Stomach smooth muscle (tissue), 2 donors: Measurements from ENCODE around the gene AHCYL2.
"Not testable (repeated sequence)": the region's sequence is repeated elsewhere in the genome, so short reads cannot be mapped to it uniquely, and the experiment has no call there.

Experiments
- H3K27ac ChIP-seq: one replicate; pipeline ENCODE4 v1.7.0; 2013; ENCODE audit warnings: mild to moderate bottlenecking, low read length, inconsistent platforms
- H3K27me3 ChIP-seq, 2 donors: one replicate each; pipeline ENCODE4 v1.7.0; 2013; ENCODE audit warnings: low read length in 2 of 2; ENCODE audit not compliant: insufficient read depth in 2 of 2, control insufficient read depth in 1 of 2
- H3K36me3 ChIP-seq, 2 donors: one replicate each; pipeline ENCODE4 v1.7.0; 2013; ENCODE audit warnings: low read length in 2 of 2; ENCODE audit not compliant: control insufficient read depth in 2 of 2, insufficient read depth in 2 of 2
- H3K4me1 ChIP-seq: one replicate; pipeline ENCODE4 v1.7.0; 2013; ENCODE audit warnings: low read length; ENCODE audit not compliant: control insufficient read depth, insufficient read depth
- H3K4me3 ChIP-seq, 2 donors: one replicate each; pipeline ENCODE4 v1.7.0; 2013; ENCODE audit warnings: low read length in 2 of 2
- H3K9ac ChIP-seq, 2 donors: one replicate each; pipeline ENCODE4 v1.7.0; 2013; ENCODE audit warnings: low read length in 2 of 2, mild to moderate bottlenecking in 1 of 2
- H3K9me3 ChIP-seq, 2 donors: one replicate each; pipeline ENCODE4 v1.7.0; 2013; ENCODE audit warnings: low read length in 2 of 2; ENCODE audit not compliant: control insufficient read depth in 2 of 2
- donor health status: healthy.
- donor health status: Pancreatic carcinoma.

AHCYL2 gene

DNA sequence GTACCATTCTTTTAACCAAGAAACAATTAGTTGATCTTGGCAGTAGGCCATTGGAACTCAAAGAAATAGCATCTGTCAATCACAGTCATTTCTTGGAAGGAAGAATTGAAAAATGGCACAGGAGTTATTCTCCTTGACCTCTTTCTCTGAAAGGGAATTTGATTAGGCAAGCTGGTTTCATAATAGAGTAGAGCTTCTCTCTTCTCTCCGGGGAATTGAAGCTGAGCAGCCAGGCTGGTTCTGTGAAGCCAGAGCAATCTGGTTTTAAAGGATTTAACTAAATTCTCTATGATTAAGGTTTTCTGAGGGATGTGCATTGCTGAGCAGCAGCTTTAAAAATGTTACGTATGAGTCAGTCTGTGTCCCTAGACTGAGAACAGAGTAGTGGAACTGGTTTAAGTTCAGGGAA lies 70.2 kb downstream of the AHCYL2 start:
- no peaks in the 10 kb centered on the region for H3K36me3 ChIP-seq
- H3K4me3 ChIP-seq, result no peak overlapping the region
- H3K4me1 ChIP-seq, result no peaks in the 10 kb centered on the region
- no peak overlapping the region for H3K27ac ChIP-seq
- H3K9ac ChIP-seq, result no peak overlapping the region
- no peaks in the 10 kb centered on the region for H3K27me3 ChIP-seq
- H3K9me3 ChIP-seq, result no peaks in the 10 kb centered on the region

DNA sequence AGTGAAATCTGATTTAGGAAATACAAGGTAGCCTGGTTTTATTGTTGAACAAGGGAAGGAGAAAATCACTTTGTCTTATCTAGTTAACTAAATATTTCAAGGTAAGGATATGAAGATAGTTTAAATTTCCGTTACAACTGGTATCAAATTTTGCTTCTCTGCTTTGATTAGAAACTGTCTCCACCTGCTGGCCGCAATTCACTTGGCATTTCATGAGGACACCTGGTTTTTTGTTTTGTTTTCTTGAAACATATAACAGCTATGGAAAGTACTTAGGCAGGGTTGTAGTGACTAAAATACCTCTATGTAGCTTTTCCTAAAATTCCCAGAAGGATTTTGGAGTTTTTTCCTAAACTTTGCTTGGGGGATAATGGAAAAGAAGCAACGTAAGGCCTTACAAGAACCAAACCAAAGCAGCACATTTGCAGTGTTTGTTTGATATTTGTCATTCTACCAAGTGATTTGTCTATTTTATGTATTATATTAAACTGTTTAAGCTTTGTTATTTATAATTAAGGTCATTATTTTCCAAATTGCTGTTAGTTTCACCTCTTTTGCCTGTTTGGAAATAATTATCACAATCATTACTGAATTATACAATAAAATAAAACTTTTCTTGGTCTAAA lies 73.6 kb downstream of the AHCYL2 start:
- no peaks in the 10 kb centered on the region for H3K36me3 ChIP-seq
- no peak overlapping the region for H3K9ac ChIP-seq
- no peaks in the 10 kb centered on the region for H3K4me1 ChIP-seq
- H3K27ac ChIP-seq, result no peak overlapping the region
- H3K9me3 ChIP-seq, result no peaks in the 10 kb centered on the region
- no peak overlapping the region for H3K4me3 ChIP-seq
- H3K27me3 ChIP-seq, result no peaks in the 10 kb centered on the region

DNA sequence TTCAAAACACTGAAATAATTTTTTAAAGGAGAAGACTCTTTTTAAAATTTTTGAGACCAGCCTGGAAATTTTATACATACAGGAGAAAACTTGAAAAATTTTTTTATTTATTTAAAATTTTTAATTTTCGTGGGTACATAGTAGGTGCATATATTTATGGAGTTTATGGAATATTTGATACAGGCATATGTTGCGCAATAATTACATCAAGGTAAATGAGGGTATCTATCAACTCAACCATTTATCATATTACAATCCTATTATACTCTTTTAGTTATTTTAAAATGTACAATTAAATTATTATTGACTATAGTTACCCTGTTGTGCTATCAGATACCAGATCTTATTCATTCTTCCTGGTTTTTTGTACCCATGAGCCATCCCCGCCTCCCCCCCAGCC lies 75.1 kb downstream of the AHCYL2 start:
- Histone ChIP-seq H3K9ac (no peak overlapping the region), H3K27me3 (no peaks in the 10 kb centered on the region), H3K27ac (no peak overlapping the region), H3K9me3 (no peaks in the 10 kb centered on the region), H3K4me1 (no peaks in the 10 kb centered on the region), H3K4me3 (no peak overlapping the region), H3K36me3 (no peaks in the 10 kb centered on the region)

DNA sequence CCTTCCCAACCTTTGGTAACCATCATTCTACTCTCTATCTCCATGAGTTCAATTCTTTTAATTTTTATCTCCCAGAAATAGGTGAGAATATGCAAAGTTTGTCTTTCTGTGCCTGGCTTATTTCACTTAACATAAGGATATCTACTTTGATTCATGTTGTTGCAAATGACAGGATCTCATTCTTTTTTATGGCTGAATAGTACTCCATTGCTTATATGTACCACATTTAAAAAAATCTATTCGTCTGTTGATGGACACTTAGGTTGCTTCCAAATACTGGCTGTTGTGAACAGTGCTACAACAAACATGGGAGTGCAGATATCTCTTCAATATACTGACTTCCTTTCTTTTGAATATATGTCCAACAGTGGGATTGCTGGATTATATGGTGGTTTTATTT lies 75.5 kb downstream of the AHCYL2 start:
- not testable (repeated sequence) for H3K27ac ChIP-seq, H3K9ac ChIP-seq

DNA sequence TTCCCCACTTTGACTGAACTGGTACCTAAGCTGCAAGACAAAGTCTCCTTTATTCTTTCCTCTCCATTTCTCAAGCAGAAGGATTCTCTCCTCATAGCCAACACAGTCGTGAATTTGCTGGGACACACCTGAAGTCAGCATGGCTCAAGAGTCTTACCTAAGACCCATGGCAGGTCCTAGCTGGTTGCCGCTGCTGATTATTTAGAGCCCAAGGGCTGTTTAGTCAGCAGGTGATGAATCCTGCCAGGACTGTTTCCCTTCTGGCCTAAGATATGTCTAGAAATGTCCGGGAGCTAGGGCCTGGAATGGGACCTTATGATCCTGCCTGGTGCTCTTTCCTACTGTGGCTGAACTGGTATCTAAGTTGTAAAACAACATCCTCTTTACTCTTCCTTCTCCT lies 82.8 kb downstream of the AHCYL2 start:
- H3K4me1 ChIP-seq, result no peaks in the 10 kb centered on the region
- no peaks in the 10 kb centered on the region for H3K36me3 ChIP-seq
- no peak overlapping the region for H3K27ac ChIP-seq
- H3K9me3 ChIP-seq, result no peaks in the 10 kb centered on the region
- no peak overlapping the region for H3K9ac ChIP-seq
- no peak overlapping the region for H3K4me3 ChIP-seq
- no peaks in the 10 kb centered on the region for H3K27me3 ChIP-seq

More for the DNA sequence above, 75.5 kb downstream of the AHCYL2 start:
- not testable (repeated sequence) for H3K4me3 ChIP-seq, H3K9me3 ChIP-seq, H3K36me3 ChIP-seq, H3K27me3 ChIP-seq, H3K4me1 ChIP-seq

DNA sequence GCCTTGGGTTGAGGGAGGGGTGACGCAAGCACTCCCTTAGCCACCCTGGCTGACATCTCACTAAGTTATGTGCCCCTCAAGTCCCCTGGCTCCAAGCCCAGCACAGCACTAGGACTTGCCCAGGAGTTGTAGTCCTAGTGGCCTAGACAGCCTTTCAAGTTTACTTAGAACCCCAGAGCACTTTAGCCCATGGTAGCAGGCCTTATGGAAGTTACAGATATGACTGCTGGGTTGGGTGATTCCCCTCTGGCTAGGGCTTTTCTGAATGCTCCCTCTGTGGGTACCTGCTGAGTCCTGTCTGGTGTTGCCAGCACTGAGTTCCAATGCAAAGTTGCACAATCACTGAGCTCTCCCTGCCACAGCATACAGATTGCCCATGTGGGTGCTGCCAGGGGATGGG lies 83.2 kb downstream of the AHCYL2 start:
- Histone ChIP-seq H3K9me3 (no peaks in the 10 kb centered on the region), H3K36me3 (no peaks in the 10 kb centered on the region), H3K4me1 (no peaks in the 10 kb centered on the region), H3K9ac (no peak overlapping the region), H3K4me3 (no peak overlapping the region), H3K27me3 (no peaks in the 10 kb centered on the region), H3K27ac (no peak overlapping the region)

DNA sequence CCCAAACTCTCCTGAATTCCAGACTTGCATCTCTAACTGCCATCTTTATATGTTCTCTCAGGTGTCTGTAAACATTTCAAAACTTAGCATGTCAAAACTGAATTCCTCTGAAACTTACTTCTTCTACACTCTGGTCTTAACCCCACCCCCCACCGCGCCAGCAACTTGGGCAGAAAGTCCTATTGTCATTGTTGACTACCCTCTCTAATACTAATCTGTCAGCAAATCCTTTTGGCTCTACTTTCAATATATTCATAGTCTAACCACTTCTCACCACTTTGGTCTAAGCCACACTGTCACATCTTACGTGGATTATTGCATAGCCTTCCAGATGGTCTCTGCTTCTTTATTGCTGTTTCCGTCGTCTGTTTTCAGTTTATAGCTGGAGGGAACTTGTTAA lies 86.6 kb downstream of the AHCYL2 start:
- Histone ChIP-seq H3K36me3 (no peaks in the 10 kb centered on the region), H3K9me3 (no peaks in the 10 kb centered on the region), H3K9ac (no peak overlapping the region), H3K4me3 (no peak overlapping the region), H3K27me3 (no peaks in the 10 kb centered on the region), H3K4me1 (no peaks in the 10 kb centered on the region), H3K27ac (no peak overlapping the region)

DNA sequence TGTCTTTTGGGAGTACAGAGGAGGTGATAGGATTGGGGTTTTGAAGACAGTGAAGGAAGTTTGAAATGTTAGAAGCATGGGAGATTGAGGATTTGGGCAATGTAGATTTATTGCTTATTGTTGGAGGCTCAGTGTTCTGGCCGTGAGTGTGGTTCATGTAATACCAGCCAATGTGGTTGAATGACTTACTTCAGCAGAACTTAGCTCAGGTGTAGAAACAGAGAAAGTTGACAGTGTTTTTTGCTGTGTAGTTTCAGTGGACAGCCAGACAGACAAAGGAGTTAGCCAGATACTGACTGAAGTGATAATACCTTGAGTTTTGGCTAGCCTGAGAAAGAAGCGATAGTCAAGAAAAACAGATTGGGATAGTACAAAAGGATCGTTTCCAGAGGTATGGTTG lies 88.5 kb downstream of the AHCYL2 start:
- Histone ChIP-seq H3K36me3 (no peaks in the 10 kb centered on the region), H3K27ac (no peak overlapping the region), H3K4me1 (no peaks in the 10 kb centered on the region), H3K4me3 (no peak overlapping the region), H3K9ac (no peak overlapping the region), H3K9me3 (no peaks in the 10 kb centered on the region), H3K27me3 (no peaks in the 10 kb centered on the region)

DNA sequence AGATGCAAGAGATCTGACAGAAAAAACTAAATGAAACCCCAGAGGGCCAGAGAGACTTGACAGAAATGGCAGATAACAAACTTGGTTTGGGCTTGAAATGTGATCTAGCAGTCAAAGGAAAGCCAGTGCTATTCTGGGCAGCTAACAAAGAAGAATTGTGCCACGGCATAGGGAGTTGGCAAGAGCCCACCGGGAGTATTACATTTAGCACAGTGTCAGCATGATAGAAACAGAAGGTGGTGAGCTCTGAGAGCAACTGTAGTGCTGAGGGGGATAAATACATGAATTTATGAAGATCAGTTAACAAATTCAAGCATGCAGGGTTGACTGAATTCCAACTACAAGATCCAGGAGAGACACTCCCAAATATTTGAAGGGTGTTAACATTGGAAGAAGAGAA lies 91.1 kb downstream of the AHCYL2 start:
- Histone ChIP-seq H3K4me3 (no peak overlapping the region), H3K9ac (no peak overlapping the region), H3K4me1 (no peaks in the 10 kb centered on the region), H3K27me3 (no peaks in the 10 kb centered on the region), H3K9me3 (no peaks in the 10 kb centered on the region), H3K36me3 (no peaks in the 10 kb centered on the region), H3K27ac (no peak overlapping the region)

DNA sequence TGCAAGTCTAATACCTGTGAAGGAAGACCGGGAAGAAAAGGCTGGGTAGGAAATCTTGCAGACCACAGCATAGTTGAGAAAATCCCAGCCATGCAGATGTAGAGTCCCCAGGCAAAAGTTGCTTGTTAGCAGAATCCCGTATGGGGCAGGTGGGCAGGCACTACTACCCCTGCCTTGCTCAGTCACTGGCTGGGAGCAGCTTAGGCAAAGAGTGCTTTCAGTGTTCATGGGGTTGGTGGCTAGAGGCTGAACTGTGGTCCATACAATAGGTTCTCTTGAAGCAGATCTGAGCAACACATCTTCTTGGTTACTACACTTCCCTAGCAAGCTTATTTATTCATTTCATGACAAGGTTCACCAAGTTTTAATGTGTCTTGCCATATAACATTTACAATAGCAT lies 92.6 kb downstream of the AHCYL2 start:
- H3K27me3 ChIP-seq, result no peaks in the 10 kb centered on the region
- no peaks in the 10 kb centered on the region for H3K4me1 ChIP-seq
- no peak overlapping the region for H3K4me3 ChIP-seq
- peaks cover 0 to under 1% of the 10 kb centered on the region in 2 donors for H3K9me3 ChIP-seq
- no peak overlapping the region for H3K9ac ChIP-seq
- no peaks in the 10 kb centered on the region for H3K36me3 ChIP-seq
- no peak overlapping the region for H3K27ac ChIP-seq

DNA sequence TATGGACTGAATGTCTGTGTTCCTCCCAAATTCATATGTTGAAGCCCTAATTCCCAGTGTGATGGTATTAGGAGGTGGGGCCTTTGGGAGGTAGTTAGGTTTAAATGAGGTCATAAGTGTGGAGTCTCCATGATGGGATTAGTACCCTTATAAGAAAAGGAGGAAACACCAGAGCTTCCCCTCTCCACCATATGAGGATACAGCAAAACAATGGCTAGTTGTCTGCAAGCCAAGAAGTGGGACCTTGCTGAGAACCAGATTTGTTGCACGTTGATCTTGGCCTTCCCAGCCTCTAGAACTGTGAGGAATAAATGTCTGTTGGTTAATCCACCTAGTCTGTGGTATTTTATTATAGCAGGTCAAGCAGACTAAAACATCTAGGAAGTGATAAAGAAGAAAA lies 102.2 kb downstream of the AHCYL2 start:
- H3K4me1 ChIP-seq, result no peaks in the 10 kb centered on the region
- H3K27me3 ChIP-seq, result no peaks in the 10 kb centered on the region
- H3K36me3 ChIP-seq, result no peaks in the 10 kb centered on the region
- H3K4me3 ChIP-seq, result no peak overlapping the region
- peaks cover 0 to 6% of the 10 kb centered on the region in 2 donors for H3K9me3 ChIP-seq
- no peak overlapping the region for H3K9ac ChIP-seq
- no peak overlapping the region for H3K27ac ChIP-seq
